ENCODE results near the gene NKAIN2.
A peak's percentile ranks its signal among the peaks of the same experiment; 100 is the strongest.

DNA sequence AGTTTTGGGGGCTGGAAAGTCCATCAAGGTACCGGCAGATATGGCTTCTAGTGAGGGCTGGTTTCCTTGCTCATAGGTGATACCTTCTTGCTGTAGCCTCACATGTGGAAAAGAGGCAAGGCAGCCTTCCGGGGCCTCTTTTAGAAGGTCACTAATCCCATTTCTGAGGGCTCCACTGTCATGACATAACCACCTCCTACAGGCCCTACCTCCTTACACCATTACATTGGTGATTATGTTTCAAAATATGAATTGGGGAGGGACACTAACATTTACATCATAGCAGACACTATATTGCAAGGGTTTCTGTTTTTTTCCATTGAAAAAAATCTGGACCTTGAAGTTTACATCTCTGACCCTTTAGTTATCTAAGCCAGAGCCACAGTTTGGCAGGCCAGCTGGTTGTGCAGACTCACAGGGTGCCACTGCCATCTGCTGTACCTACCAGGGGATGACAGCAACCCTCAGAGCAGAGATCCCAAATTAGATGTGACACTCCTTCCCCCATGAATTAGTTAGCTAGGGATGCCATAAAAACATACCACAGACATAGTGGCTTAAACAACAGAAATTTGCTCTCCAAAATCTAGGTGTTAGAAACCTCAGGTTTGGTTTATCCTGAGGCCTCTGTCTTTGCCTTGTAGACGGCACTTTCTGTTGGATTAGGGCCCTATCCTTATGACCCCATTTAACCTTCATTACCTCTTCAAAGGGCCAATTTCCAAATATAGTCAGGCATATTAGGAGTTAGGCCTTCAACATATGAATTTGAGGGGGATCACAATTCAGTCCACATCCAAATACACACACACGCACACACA is 992.2 kb downstream of the NKAIN2 start:
- TF ChIP-seq, protein P1, sequence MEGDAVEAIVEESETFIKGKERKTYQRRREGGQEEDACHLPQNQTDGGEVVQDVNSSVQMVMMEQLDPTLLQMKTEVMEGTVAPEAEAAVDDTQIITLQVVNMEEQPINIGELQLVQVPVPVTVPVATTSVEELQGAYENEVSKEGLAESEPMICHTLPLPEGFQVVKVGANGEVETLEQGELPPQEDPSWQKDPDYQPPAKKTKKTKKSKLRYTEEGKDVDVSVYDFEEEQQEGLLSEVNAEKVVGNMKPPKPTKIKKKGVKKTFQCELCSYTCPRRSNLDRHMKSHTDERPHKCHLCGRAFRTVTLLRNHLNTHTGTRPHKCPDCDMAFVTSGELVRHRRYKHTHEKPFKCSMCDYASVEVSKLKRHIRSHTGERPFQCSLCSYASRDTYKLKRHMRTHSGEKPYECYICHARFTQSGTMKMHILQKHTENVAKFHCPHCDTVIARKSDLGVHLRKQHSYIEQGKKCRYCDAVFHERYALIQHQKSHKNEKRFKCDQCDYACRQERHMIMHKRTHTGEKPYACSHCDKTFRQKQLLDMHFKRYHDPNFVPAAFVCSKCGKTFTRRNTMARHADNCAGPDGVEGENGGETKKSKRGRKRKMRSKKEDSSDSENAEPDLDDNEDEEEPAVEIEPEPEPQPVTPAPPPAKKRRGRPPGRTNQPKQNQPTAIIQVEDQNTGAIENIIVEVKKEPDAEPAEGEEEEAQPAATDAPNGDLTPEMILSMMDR (conservative IDR thresholded peaks at IDR 0.05 in 1 of 2, IDR thresholded peaks at IDR 0.05 in 1 of 2; ENCODE audit: extremely low read depth in 1 of 2, insufficient read depth in 1 of 2, low read depth in 1 of 2, low read length in 2 of 2), result peak; percentile 58 to 75
- TF ChIP-seq EZH2 (IDR thresholded peaks at IDR 0.05; ENCODE audit: borderline replicate concordance, low read length), result no peak

Measured in mammary epithelial cell (primary cell).